Measurements from ENCODE around the gene CRYBB3.

Gene CRYBB3

GRCh38 chr22:25186140-25186539, 13.5 kb upstream of the CRYBB3 start:
- ATAC-seq, result no peak
- no peak for TF ChIP-seq GLIS3 (CRISPR knock-in tag; IDR thresholded peaks at IDR 0.05)
- no peak for TF ChIP-seq TOX (CRISPR knock-in tag; IDR thresholded peaks at IDR 0.05; ENCODE audit: borderline replicate concordance)
- no peak for TF ChIP-seq CSRNP3 (CRISPR knock-in tag; IDR thresholded peaks at IDR 0.05)
- TF ChIP-seq, protein P1, sequence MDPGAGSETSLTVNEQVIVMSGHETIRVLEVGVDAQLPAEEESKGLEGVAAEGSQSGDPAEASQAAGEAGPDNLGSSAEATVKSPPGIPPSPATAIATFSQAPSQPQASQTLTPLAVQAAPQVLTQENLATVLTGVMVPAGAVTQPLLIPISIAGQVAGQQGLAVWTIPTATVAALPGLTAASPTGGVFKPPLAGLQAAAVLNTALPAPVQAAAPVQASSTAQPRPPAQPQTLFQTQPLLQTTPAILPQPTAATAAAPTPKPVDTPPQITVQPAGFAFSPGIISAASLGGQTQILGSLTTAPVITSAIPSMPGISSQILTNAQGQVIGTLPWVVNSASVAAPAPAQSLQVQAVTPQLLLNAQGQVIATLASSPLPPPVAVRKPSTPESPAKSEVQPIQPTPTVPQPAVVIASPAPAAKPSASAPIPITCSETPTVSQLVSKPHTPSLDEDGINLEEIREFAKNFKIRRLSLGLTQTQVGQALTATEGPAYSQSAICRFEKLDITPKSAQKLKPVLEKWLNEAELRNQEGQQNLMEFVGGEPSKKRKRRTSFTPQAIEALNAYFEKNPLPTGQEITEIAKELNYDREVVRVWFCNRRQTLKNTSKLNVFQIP (CRISPR knock-in tag; IDR thresholded peaks at IDR 0.05; ENCODE audit: borderline replicate concordance, low read depth), result no peak
- no peak for TF ChIP-seq BACH2 (CRISPR knock-in tag; IDR thresholded peaks at IDR 0.05; ENCODE audit: borderline replicate concordance)
- TF ChIP-seq ISL1 (CRISPR knock-in tag; IDR thresholded peaks at IDR 0.05), result no peak
- TF ChIP-seq OSR1 (CRISPR knock-in tag; IDR thresholded peaks at IDR 0.05), result no peak
- TF ChIP-seq ZC3H10 (CRISPR knock-in tag; IDR thresholded peaks at IDR 0.05), result no peak
- TF ChIP-seq TCF4 (CRISPR knock-in tag; IDR thresholded peaks at IDR 0.05; ENCODE audit: borderline replicate concordance), result no peak
- TF ChIP-seq ZNF8 (CRISPR knock-in tag; IDR thresholded peaks at IDR 0.05), result no peak
- no peak for TF ChIP-seq CSDC2 (CRISPR knock-in tag; IDR thresholded peaks at IDR 0.05)

GRCh38 chr22:25187469-25187868, 12.2 kb upstream of the CRYBB3 start:
- TF ChIP-seq, protein P1 (CRISPR knock-in tag; IDR thresholded peaks at IDR 0.05; ENCODE audit: borderline replicate concordance, low read depth), result no peak
- TF ChIP-seq TSHZ2 (CRISPR knock-in tag; IDR thresholded peaks at IDR 0.05) (no peak), ZFP3 (CRISPR knock-in tag; IDR thresholded peaks at IDR 0.05) (no peak), ZNF8 (CRISPR knock-in tag; IDR thresholded peaks at IDR 0.05) (no peak), PPARA (CRISPR knock-in tag; IDR thresholded peaks at IDR 0.05; ENCODE audit: borderline replicate concordance) (no peak), ARNTL (CRISPR knock-in tag; IDR thresholded peaks at IDR 0.05; ENCODE audit: borderline replicate concordance, low read depth) (no peak), TCF4 (CRISPR knock-in tag; IDR thresholded peaks at IDR 0.05; ENCODE audit: borderline replicate concordance) (no peak), ZNF70 (CRISPR knock-in tag; IDR thresholded peaks at IDR 0.05) (no peak), CSRNP3 (CRISPR knock-in tag; IDR thresholded peaks at IDR 0.05) (no peak), GLIS3 (CRISPR knock-in tag; IDR thresholded peaks at IDR 0.05) (no peak), ZFP30 (CRISPR knock-in tag; IDR thresholded peaks at IDR 0.05) (no peak), ZNF565 (CRISPR knock-in tag; conservative IDR thresholded peaks at IDR 0.05; ENCODE audit: low read depth) (no peak), RARB (CRISPR knock-in tag; IDR thresholded peaks at IDR 0.05) (no peak), CSDC2 (CRISPR knock-in tag; IDR thresholded peaks at IDR 0.05) (no peak)
- TF ChIP-seq, protein P2, sequence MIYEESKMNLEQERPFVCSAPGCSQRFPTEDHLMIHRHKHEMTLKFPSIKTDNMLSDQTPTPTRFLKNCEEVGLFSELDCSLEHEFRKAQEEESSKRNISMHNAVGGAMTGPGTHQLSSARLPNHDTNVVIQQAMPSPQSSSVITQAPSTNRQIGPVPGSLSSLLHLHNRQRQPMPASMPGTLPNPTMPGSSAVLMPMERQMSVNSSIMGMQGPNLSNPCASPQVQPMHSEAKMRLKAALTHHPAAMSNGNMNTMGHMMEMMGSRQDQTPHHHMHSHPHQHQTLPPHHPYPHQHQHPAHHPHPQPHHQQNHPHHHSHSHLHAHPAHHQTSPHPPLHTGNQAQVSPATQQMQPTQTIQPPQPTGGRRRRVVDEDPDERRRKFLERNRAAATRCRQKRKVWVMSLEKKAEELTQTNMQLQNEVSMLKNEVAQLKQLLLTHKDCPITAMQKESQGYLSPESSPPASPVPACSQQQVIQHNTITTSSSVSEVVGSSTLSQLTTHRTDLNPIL (CRISPR knock-in tag; IDR thresholded peaks at IDR 0.05; ENCODE audit: low read depth), result no peak

More at GRCh38 chr22:25187469-25187868, 12.2 kb upstream of the CRYBB3 start:
- ATAC-seq, result no peak
